Islet of Langerhans (tissue), 1 donor: ENCODE results near the gene C5.
"Not testable (repeated sequence)": the region's sequence is repeated elsewhere in the genome, so short reads cannot be mapped to it uniquely, and the experiment has no call there.

Source experiments
- FAIRE-seq: peaks from one replicate; lab custom pipeline; 2011; peaks lifted over from hg19 to GRCh38; lab: Jason Lieb, UNC

Gene C5

DNA sequence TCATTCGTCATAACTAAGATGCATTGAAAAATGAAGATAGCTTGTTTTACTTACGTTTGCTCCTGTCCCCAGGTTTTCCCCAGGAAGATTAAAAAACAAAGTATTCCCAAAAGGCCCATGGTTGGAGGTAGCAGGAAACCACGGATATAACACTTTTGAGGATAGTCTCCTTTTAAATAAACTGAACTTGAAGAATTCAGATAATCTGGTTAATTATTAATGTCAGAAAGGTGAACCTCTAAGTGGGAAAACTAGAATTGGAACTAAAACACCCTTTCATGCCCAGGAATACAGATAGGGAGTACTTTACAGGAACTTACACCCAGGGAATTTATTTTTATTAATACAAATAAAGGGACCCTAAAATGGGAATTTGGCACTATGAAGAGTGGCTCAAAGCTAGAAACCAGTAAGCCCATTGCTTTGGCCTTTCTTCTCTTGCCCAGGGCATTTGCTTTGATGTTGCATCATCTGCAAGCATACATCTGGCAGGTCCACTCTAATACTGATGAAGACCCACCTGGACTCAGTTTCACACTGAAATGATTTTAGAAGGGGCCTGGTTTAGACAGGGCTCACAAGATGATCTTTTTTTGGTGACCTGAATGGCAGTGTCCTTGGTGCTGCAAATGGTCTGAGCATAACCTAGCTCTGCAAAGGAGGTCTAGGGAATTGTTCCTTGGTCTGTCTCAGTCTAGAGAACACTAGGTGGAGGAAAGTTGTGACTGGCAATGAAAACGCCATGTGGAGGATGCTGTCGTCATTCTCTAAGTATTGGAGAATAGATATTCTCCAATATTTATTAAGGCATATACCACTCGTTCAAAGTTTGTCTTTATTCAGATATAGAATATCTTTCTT is at the start of gene C5:
Gene C5 (minus strand): TSS at position 148 of the 861 bp plus-strand sequence. CDS start 29 bp downstream, at position 119.
- FAIRE-seq = no peak

DNA sequence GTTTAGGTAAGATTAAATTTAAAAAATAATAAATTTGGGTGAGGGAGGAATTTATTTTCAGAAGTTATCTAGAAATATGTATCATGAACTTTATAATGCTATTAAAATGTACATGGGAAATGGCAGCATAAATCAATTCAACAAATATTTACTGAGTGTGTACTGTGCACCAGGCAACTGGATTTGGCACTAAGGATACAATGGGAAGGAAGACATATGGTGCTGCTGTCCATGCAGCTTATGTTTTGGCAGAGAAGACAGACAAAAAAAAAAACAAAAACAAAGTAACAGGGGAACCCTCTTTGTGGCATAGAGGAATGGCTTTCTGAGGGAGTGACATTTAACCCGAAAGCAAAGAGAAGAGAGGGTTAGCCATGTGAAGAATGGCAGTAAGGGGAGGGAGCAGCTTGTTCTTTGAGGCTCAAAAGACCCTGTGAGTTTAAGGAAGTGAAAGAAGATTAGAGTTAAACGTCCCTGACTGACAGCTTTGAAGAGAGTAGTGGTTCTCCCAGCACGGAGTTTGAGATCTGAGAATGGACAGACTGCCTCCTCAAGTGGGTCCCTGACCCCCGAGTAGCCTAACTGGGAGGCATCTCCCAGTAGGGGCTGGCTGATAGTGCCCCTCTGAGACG is 48.6 kb upstream of the C5 start:
- FAIRE-seq = no peak

DNA sequence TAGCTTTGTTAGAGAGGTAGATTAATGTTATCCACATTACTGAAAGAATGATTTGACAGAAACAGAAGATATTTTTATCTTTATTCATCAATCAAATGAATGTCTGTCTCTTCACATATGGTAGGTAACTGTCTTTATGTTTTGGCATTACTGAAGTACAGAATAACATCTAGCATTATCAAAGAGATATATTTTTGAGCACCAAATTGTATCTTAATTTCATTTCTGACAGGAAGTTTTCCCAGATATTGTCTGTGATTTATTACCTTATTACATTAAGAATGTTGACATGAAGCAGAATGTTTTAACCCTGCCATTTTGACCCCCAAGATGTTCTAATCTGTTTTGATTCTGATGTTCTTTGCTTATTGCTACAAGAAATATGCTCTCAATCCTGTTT is 45.0 kb upstream of the C5 start:
- FAIRE-seq = no peak

DNA sequence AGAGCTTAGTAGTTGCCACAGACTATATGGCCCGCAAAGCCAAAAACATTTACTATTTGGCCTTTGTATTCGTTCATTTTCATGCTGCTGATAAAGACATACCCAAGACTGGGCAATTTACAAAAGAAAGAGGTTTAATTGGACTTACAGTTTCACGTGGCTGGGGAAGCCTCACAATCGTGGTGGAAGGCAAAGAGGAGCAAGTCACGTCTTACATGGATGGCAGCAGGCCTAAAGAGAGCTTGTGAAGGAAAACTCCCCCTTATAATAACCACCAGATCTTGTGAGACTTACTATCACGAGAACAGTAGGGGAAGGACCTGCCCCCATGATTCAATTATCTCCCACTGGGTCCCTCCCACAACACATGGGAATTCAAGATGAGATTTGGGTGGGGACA is 40.7 kb upstream of the C5 start:
- FAIRE-seq = not testable (repeated sequence)

DNA sequence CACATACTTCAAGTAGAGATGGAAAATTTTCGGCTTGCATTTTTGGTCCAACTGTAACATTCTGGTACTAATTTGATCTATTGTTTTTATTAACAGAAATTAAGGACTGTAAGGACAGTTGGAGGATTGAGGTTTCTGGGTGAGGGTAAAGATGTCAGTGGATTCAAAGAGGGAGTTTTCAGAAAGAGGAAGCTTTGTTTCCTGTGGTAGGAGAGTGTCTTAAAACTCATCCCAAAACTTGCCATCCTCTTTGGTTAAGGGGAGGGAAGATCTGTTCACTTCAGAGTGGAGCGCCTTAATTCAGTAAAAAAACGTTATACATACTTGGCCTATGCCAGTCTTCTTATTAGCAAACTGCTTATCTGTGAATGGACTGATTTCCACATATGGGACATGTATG is 38.5 kb upstream of the C5 start:
- no peak for FAIRE-seq

DNA sequence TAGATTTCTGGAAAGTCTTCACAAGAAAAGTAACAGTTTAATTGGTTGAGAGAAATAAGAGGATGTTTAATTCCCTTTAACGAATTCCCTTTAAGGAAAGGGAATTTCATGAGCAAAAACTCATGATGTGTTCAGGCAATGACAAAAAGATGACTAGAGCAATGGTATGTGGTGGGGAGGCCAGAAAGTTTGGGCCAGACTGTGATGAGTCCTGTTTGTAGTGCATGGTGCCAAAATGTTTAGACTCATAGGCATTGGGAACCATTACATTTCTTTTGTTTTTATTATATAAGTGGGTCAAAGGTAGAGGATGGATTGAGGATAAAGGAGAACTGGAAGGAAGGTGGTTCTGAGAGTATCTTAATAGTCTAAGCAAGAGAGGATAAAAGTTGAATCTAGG is 35.6 kb upstream of the C5 start:
- no peak for FAIRE-seq

DNA sequence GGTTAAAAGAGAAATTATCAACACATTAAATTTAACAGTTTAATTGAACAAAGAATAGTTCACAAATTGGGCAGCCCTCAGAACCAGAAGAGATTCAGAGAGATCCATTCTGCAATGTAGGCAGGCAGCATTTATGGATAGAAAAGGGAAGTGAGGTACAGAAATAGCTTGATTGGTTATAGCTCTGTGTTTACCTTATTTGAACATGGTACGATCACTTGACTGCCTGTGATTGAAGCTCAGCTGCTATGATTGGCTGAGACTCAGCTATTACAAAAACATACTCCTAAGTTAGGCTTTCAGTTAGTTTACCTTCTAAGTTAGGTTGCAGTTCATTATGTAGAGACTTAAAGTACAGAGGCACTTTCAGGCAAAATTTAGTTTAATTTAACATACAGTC is 32.0 kb upstream of the C5 start:
- FAIRE-seq = no peak

DNA sequence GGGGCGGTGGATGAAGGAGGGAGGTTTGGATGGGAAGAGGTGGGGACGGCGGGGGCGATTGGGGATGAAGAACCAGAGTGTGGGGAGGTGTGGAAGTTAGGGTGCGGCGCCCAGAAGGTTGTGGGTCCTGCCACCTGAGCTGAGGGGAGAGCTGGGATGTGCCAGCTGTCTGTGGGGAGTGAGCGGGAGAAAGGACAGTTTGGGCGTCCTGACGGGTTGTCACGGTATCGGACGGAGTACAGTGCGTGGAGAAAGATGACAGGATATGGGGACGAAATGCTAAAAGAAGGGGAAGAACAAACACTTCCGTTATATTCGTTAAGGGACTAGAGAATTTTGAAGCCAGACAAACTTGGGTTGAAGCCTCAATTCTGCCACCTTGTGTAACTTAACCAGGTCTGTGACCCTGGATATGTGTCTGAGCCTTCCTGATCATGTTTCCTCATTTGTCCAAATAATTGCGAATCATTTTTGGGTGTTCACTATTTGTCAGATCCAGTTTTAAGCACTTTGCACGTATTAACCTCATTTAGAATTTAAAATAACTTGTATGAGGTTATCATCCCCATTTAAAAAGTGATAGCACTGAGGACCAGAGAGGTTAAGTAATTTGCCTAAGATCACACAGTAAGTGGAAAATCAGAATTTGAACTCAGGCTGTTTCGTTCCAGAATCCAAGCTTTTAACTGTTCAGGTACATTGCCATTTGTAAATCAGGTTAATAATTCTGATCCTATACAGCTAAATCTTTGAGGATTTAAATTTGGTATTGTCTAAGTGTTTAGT is 25.4 kb upstream of the C5 start:
- no peak for FAIRE-seq

DNA sequence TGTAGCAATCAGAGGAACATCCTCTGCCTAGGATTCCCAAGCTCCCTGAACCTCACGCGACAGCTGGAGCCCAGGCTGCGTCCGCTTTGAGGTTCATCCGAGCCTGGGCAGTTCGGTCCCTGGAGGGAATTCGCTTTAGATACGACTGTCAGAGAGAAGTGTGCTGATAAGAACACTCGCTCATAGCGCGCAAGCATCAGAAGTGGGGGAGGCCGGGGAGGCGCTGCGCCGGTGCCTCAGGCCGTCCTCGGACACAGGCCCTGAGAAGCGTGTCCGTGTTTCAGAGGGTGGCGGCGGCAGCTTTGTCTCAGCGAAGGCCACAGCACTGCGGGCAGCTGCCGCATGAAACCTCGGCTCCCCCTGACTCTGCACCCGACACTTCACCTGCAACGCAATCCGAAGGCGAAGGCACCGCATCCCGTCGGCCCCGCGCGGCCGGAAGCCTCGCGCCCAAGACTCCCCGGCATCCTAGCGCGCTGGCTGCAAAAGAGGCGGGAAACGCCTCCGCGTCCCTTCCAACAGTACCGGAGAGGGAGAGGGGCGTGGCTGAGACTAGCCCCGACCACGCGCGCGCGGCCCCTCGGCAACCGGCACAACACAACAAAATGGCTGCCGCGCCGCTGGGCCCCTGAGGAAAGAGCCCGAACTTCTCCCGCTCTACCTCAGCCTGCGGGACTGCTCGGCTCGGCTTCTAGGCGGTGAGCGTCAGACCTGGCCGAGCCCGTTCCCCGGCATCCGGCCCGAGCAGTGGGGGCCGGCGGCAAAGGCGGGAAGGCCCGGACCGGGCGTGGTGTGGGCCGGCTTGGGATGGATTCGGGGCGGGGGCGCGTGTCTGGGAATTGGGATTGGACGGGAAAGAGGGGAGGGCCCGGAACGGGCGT is 24.5 kb upstream of the C5 start, which contains the start of gene CNTRL:
Gene CNTRL (plus strand): TSS at position 586 of the 881 bp plus-strand sequence. CDS start 13,372 bp downstream, outside the sequence.
- no peak for FAIRE-seq

DNA sequence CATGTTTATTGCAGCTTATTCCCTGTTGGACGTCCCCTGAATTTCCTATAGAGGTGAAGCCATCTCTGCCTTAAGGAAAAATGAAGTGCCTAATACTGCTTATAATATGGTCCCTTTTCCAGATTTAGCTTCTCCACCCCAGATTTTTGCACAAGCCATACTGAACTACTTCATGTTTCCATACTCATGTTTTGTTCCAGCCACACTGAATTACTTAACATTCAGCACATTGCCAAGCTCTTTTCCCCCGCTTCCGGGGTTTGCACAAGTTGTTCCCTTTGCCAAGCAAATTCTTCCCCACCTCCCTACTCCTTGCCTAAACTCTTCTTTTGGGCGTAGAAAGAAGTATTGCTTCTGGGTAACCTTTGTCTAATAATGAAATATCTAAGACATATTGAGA is 23.0 kb upstream of the C5 start:
- FAIRE-seq = no peak

DNA sequence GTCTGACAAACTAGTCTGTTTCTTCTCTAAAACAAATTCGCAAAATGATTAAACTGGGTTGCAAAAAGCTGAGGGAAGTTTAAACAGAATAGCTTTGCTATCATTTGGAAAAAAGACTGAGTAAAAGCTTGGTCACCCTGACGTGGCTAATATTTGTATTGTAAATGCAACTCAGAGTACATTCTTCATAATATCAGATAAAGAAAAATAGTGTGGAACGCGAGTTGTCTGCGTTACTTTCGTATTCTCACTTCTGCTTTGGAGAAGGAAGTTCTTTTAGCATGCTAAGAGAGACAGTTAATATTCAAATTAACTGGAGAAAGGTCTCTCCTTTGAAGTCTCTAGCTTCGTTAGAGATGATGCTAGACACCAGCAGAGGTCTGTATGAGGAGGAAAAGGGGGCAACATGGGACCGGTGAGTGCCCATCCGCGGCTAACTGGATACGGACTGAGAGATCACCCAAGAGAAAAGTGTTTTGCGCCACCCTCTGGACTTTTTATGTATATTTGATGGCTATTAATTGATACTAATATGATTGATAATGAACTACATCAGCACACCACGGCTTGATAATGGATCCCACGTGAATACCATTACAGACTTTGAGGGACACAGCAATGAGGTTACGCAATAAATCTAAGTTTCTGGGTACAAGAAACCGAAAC is 21.8 kb upstream of the C5 start:
- no peak for FAIRE-seq

DNA sequence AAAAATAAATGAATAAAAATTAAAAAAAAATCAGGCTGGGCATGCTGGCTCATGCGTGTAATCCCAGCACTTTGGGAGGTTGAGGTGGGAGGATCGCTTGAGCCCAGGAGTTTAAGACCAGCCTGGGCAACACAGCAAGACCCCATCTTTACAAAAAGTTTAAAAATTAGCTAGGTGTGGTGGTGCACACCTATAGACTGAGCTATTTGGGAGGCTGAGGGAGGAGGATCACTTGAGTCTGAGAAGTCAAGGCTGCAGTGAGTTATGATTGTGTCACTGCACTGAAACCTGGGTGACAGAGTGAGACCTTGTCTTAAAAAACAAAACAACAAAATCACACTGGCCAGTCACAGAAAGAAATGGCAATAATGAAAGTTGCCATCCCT is 21.3 kb upstream of the C5 start:
- no peak for FAIRE-seq

DNA sequence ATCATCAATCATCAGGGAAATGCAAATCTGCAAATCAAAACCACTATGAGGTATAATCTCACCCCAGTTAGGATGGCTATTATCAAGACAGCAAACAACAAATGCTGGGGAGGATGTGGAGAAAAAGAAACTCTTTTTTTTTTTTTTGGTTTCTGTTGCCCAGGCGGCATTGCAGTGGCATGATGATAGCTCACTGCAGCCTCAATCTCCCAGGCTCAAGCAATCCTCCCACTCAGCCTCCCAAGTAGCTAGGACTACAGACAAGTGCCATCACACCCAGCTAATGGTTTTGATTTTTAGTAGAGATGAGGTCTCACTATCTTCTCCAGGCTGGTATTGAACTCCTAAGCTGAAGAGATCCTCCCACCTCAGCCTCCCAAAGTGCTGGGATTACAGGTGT is 19.3 kb upstream of the C5 start:
- no peak for FAIRE-seq

DNA sequence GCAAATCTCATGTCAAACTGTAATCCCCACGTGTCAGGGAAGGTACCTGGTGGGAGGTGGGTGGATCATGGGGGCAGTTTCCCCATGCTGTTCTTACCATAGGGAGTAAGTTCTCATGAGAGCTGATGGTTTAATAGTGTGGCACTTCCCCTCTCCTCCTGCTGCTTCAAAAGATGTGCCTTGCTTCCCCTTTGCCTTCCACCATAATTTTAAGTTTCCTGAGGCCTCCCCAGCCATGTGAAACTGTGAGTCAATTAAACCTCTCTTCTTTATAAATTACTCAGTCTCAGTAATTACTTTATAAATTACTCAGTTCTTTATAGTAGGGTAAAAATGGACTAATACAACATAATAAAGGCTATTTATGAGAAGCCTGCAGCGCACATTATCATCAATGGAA is 17.6 kb upstream of the C5 start:
- FAIRE-seq = no peak

DNA sequence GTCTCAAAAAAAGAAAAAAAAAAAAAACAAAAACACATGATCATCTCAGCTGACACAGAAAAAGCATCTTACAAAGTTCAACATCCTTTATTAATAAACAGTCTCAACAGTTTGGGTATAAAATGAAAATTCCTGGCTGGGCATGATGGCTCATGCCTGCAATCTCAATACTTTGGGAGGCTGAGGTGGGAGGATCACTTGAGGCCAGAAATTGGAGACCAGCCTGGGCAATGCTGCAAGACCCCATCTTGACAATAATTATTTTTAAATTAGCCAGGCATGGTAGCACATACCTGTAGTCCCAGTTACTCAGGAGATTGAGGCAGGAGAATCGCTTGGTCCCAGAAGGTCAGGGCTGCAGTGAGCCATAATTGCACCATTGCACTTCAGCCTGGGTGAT is 16.8 kb upstream of the C5 start:
- FAIRE-seq = no peak

DNA sequence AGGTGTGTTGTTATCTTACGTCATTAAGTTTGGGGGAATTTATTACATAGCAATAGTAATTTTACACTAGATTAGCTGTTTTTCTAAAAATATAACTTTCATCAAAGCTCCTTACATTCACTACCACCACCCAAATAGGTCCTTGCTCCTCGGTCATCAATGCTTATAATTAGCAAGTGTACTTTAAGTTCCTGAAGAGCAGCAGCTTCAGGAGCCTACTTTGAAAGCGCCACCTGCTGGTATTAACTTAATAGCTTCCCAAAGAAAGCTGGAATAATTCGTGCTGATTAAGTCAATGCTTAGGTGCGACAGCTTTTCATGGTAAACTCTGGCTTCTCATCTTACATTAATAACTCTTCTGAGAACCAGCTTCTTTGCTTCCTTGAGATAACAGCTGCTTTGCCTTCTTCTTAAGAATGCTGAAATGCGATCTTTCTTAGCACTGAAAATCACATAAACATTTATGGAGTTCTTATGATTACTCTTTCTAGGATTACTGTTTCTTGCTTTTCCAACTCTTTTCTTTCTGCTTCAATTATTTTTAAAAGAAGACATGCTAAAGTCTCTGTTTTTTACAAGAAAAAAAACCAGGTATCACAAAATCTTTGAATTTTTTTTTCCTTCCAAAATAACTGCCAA is 10.0 kb upstream of the C5 start:
- FAIRE-seq = peak; percentile 72

DNA sequence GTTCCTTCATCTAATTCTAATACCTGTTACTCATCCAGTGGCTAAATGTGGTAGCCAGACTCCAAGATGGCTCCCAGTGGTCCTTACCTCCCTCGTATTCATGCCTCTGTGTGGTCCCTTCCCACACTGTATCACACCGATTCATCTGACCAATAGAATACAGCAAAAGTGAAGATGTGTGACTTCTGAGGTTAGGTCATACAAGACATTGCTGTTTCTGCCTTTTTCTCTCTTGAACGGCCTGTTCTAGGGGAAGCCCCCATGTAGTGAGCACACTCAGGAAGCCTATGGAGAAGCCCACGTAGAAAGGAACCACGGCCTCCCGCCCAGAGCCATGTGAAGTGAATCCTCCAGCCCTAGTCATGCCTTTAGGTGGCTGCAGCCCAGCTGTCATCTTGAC is 9.4 kb upstream of the C5 start:
- FAIRE-seq = no peak

DNA sequence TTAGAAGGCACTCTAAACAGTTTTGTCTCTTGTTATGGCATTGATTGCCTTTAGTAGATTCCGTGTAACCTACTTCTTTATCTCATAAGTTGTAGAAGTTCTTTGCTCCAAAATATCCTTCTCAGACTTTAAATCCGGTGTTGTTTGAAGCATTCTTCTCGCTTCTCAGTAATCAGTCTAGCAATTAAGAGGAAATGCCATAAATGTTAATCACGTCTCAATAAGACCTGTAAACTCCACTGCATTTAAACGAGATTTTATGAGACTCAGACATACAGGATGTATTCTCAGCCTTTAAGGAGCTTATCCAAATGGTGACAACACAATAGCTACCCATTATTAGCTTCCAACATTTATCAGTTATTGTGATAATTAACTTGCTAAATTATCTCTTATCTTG is 7.7 kb upstream of the C5 start:
- no peak for FAIRE-seq

DNA sequence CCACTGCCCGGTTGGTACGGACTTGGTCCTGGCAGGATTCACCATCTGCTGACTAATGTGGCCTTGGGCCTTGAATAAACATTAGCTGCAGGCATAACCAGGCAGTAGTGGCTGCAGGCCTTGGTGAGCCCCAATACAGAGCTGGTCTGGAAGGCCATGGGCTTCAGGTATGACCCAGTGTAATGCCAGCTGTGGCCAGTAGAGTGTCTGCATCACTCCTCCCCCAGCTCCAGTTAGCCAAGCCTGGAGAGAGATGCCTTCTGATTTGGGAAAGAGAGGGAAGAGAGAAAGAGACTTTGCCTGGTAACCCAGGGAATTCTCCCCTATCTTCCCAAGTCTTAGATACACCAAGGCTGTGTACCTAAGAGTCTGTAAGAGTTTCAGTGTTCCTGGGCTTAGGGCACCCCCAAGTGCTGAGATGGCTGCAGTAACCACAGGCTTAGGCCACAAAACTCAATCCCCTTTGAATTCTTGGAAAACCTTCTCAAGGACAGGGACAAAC is 5.6 kb upstream of the C5 start:
- no peak for FAIRE-seq

DNA sequence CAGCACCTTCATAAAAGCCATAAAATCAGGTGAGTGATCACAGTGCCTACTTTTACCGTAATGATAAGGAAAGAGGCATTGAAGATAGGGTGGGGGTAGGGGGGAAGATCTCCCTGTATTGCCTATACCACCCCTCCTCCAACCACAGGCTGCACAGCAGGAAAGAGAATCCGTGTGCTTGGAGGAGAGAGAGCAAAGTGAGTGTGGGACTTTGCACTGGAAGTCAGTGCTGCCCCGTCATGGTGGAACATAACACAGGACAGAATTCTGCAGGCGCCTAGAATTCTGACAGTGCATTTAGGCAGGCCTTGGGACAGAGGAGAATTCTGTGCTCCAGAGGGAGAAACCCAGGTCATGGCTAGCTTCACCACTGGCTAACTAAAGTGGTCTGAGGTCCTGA is 3.5 kb upstream of the C5 start:
- FAIRE-seq = no peak

DNA sequence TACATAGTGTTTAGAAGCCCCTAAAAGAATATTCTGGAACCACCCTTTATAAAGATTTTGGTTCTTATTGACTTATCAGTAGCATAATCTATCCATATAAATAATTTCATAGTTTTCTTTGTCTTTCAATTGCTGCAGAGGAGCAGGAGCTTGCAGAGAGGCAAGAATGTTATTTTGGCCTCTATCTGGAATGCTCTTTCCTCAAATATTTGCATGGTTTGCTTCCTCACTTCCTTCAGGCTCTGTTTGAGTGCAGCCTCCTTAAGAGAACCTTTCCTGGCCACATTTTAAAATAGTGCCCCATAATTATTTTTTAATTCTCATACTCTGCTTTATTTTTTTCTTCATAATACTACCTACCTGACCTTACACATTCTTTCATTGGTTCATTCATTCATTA is 1.5 kb downstream of the C5 start:
- no peak for FAIRE-seq
